ENCODE data around the gene DEFB113. TPM values are rescaled to one million over a fixed set of nuclear protein-coding genes. Genes with fewer than 3 reads are reported as not detected.

The DEFB113 gene, protein sequence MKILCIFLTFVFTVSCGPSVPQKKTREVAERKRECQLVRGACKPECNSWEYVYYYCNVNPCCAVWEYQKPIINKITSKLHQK
- not detected in 2 replicates for total RNA-seq

DNA sequence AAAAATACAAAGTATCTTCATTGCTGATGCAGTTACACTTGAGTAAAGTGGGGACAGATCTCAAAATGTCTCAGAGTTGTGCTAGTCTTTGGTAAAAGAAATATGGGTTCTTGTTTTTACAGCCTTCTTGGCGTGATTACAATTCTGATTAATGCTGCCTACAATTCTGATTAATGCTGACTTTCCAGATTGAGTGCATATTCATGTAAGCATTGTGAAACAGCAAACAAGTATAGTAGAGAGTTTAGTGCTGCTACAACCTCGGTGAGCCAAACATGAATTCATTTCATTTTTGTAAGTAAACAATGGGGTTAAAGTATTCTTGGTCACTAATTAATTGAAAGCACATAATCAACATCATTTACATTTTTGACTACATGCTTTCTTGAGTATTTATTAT lies at the start of gene DEFB113:
Gene DEFB113, minus strand, starts transcription at position 21 of the 400 bp plus-strand sequence. Its CDS starts 0 bp downstream, at position 21.

DNA sequence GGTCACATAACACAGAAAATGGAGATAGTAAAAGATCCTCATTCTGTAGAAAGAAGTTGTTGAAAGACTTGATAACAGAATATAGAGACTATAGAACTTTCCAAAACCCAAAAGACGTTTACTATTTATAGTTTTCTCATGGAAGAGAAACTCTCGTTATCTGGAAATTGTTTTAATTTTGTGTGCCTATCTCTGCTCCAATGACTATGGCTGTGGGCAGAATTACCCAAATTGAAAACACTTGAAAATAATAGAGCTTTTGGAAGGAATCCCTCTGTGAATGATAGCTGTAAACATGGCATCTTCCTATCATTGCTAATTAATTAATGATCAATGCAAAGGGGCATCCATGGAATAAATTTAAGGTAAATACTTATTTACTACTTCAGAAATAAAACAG lies 5.4 kb downstream of the DEFB113 start, which contains the start of gene DEFB114:
Gene DEFB114, minus strand, starts transcription at position 101 of the 400 bp plus-strand sequence. Its CDS starts 59 bp downstream, at position 42.

Other genes starting within 250 kb of the DEFB113 start
- gene CRISP3, start 225.2 kb downstream of the DEFB113 start, total RNA-seq, result not detected in 2 replicates
- gene PGK2, start 182.3 kb downstream of the DEFB113 start, total RNA-seq, result not detected in 2 replicates
- gene CRISP1, start 103.1 kb downstream of the DEFB113 start, total RNA-seq, result not detected in 2 replicates
- not detected in 2 replicates for gene DEFB114, start 5.5 kb downstream of the DEFB113 start, total RNA-seq
- gene DEFB110, start 52.4 kb upstream of the DEFB113 start, total RNA-seq, result not detected in 2 replicates
- gene DEFB112, start 80.3 kb upstream of the DEFB113 start, total RNA-seq, result not detected in 2 replicates